HepG2 (cell line): ENCODE results near the gene TBRG4. TPM values are rescaled to one million over a fixed set of nuclear protein-coding genes. Genes with fewer than 3 reads are reported as not detected.

Experiments
- AGO1 ChIP-seq: fragments of 200-400 bp; formaldehyde crosslinking; IDR thresholded peaks from 2 replicates; pipeline ENCODE4 v1.6.1; 2017; ENCODE audit warnings: mild to moderate bottlenecking, low read depth, low read length, moderate library complexity; ENCODE audit not compliant: poor library complexity, severe bottlenecking
- ARNTL ChIP-seq: sonication (generic); formaldehyde crosslinking; IDR thresholded peaks from 2 replicates; pipeline ENCODE4 v1.4.0; 2020; ENCODE audit warnings: mild to moderate bottlenecking, missing genetic modification reagents
- CREB1 ChIP-seq, 2 experiments: fragments of 450-650 bp in 1 of 2; IDR thresholded peaks; 2 replicates each; pipeline ENCODE4 v1.6.1; 2016 to 2017; ENCODE audit warnings: control low read depth in 1 of 2, mild to moderate bottlenecking in 1 of 2, missing compliant biosample characterization in 1 of 2, missing genetic modification characterization in 1 of 2
- E2F2 ChIP-seq: sonication (generic); formaldehyde crosslinking; IDR thresholded peaks from 2 replicates; pipeline ENCODE4 v1.4.0; 2020; ENCODE audit warnings: missing genetic modification reagents, borderline replicate concordance
- EP300 ChIP-seq, 3 experiments: sonication (generic) in 1 of 3; formaldehyde crosslinking in 1 of 3; IDR thresholded peaks; 2 replicates each; pipeline versions ENCODE4 v1.5.1 to v1.6.1; 2011 to 2020; ENCODE audit warnings: low read depth in 2 of 3, low read length in 2 of 3, borderline replicate concordance in 1 of 3, improper control_type of control experiment in 1 of 3, mild to moderate bottlenecking in 1 of 3, missing genetic modification reagents in 1 of 3, moderate library complexity in 1 of 3
- FOXA1 ChIP-seq, 2 experiments: fragments of 450-650 bp in 1 of 2; sonication (generic) in 1 of 2; formaldehyde crosslinking in 1 of 2; IDR thresholded peaks; 2 replicates each; pipeline versions ENCODE4 v1.4.0 to v1.6.1; 2016 to 2020; ENCODE audit warnings: missing genetic modification reagents in 1 of 2
- HCFC1 ChIP-seq: fragments of 150-350 bp; IDR thresholded peaks from 2 replicates; pipeline ENCODE4 v1.6.1; 2014; ENCODE audit warnings: low read depth, low read length
- HMGA1 ChIP-seq: sonication (generic); formaldehyde crosslinking; conservative IDR thresholded peaks from 2 replicates; pipeline ENCODE4 v1.4.0; 2020; ENCODE audit warnings: missing genetic modification reagents
- HNRNPK ChIP-seq: fragments of 200-400 bp; formaldehyde crosslinking; IDR thresholded peaks from 2 replicates; pipeline ENCODE4 v1.6.1; 2018; ENCODE audit warnings: low read length, low read depth, moderate library complexity, mild to moderate bottlenecking; ENCODE audit not compliant: poor library complexity, severe bottlenecking
- IRX3 ChIP-seq: sonication (generic); formaldehyde crosslinking; IDR thresholded peaks from 2 replicates; pipeline ENCODE4 v1.8.1; 2023; ENCODE audit warnings: mild to moderate bottlenecking, low read depth, missing genetic modification reagents, borderline replicate concordance
- MED1 ChIP-seq: sonication (generic); formaldehyde crosslinking; IDR thresholded peaks from 2 replicates; pipeline ENCODE4 v1.4.0; 2020; ENCODE audit warnings: missing genetic modification reagents
- RBAK ChIP-seq: sonication (generic); formaldehyde crosslinking; IDR thresholded peaks from 2 replicates; pipeline ENCODE4 v1.5.1; 2020; ENCODE audit warnings: mild to moderate bottlenecking, missing genetic modification reagents
- STAG1 ChIP-seq: sonication (generic); formaldehyde crosslinking; IDR thresholded peaks from 2 replicates; pipeline ENCODE4 v1.4.0; 2020; ENCODE audit warnings: missing genetic modification reagents
- ZBTB7B ChIP-seq: sonication (generic); formaldehyde crosslinking; IDR thresholded peaks from 2 replicates; pipeline ENCODE4 v1.4.0; 2020; ENCODE audit warnings: missing genetic modification reagents
- ZFP37 ChIP-seq: sonication (generic); formaldehyde crosslinking; IDR thresholded peaks from 2 replicates; pipeline ENCODE4 v1.4.0; 2020; ENCODE audit warnings: missing genetic modification reagents, borderline replicate concordance
- ZNF496 ChIP-seq: sonication (generic); formaldehyde crosslinking; IDR thresholded peaks from 2 replicates; pipeline ENCODE4 v1.8.1; 2023; ENCODE audit warnings: mild to moderate bottlenecking, moderate library complexity, missing genetic modification reagents; ENCODE audit not compliant: insufficient replicate concordance
- ZNF674 ChIP-seq: sonication (generic); formaldehyde crosslinking; IDR thresholded peaks from 2 replicates; pipeline ENCODE4 v1.5.0; 2020; ENCODE audit warnings: low read depth, mild to moderate bottlenecking, missing genetic modification reagents
- ZNF768 ChIP-seq: sonication (generic); formaldehyde crosslinking; IDR thresholded peaks from 2 replicates; pipeline ENCODE4 v1.4.0; 2020; ENCODE audit warnings: missing genetic modification reagents
- ZUFSP ChIP-seq: sonication (generic); formaldehyde crosslinking; IDR thresholded peaks from 2 replicates; pipeline ENCODE4 v1.9.0; 2021; ENCODE audit warnings: missing genetic modification reagents, mild to moderate bottlenecking, borderline replicate concordance
- polyA plus RNA-seq, 8 experiments: library from polyadenylated mRNA; depleted of rRNA in 3 of 8; stranded (reverse) in 7 of 8; unstranded in 1 of 8; fragments of >200 nt; fragmentation: Illumina TruSeq in 4 of 8; extraction: Trizol in 4 of 8; gene quantifications; 2 replicates each; pipeline versions ENCODE4 v1.2.1 to v1.2.3, GENCODE V29; 2011 to 2016; ENCODE audit warnings: low read depth in 4 of 8, missing spikeins in 1 of 8, mixed read lengths in 1 of 8; ENCODE audit not compliant: insufficient read depth in 1 of 8
- total RNA-seq, 5 experiments: library from RNA; depleted of rRNA; stranded (reverse); fragments of >200 nt; fragmentation: Illumina TruSeq; extraction: Trizol; gene quantifications; 2 replicates each; pipeline ENCODE4 v1.2.3, GENCODE V29; 2016; ENCODE audit warnings: low read depth in 1 of 5
- TF ChIP-seq, protein P1 (sequence below): sonication (generic); formaldehyde crosslinking; IDR thresholded peaks from 2 replicates; pipeline ENCODE4 v1.4.0; 2020; ENCODE audit warnings: mild to moderate bottlenecking, missing genetic modification reagents
- TF ChIP-seq, protein P2 (sequence below): sonication (generic); formaldehyde crosslinking; IDR thresholded peaks from 2 replicates; pipeline ENCODE4 v1.4.0; 2020; ENCODE audit warnings: missing genetic modification reagents, mild to moderate bottlenecking, borderline replicate concordance

The TBRG4 gene
- total and polyA plus RNA-seq, 2 of the 13 experiments (the other 11 are each of a cell fraction or from before 2014, with no cell fraction given): 87.8 to 107 TPM

DNA sequence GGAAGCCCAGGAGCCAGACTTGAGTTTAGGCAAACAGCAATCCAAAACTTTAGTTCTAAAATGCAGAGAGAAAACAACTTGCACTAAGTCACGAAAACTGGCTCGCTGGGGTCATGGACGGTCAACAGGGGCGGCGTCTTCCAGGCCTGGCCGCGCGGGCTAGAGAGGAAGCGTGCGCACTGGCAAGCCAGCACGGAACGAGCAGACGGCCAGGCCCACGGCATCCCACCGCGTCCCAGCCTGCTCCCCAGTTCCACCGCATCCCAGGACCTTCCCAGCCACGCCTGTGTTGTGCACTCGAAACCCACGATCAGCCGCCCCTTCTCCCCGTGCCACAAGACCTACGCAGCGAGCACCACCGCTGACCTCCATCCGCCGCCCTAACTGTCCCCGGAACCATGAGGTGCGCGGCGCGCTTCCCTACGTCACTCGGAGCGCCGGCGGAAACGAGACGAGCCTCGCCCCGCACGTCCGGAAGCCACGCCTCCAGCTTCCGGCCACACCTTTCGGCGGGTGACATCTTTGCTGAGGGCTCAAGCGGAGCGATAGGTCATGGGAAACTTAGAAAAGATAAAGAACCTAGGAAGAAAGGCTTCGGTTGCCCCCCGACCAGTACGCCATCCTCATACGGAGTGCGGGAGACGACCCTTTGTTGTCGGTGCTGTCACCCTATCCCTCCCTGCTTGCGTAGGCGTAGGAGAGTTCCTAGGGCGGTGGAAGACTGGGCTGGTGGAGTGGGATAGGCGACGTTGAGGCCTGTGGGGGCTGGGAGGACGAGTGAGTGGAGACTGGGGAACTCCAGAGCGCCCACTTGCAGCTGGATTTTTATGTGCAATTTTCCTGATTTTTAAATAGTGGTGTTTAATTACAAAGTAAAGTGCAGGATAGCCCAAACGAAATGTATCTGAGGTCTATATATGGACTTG, at the start of gene TBRG4 (continued):
- TF ChIP-seq HCFC1 (peak; percentile 67; the same call in 1 of the 2 replicates), STAG1 (peak; percentile 26), ZNF496 (CRISPR knock-in tag) (no peak), HNRNPK (no peak), IRX3 (CRISPR knock-in tag) (no peak), AGO1 (peak; percentile 73), ZNF768 (peak; percentile 72; the same call in 1 of the 2 replicates), RBAK (CRISPR knock-in tag) (no peak), EP300 (IDR thresholded peaks at IDR 0.05; ENCODE audit: low read depth in 2 of 2, low read length in 2 of 2) (peak in 1 of 2 experiments; percentile 27; a peak in 1 of 4 replicates), EP300 (CRISPR knock-in tag; IDR thresholded peaks at IDR 0.05; ENCODE audit: borderline replicate concordance) (peak; percentile 41; the same call in 1 of the 2 replicates), ZNF674 (0 out of 2 replicates have a peak, but pooled peaks have one; percentile 66), CREB1 (IDR thresholded peaks at IDR 0.05) (peak; percentile 98), CREB1 (CRISPR knock-in tag; IDR thresholded peaks at IDR 0.05) (peak; percentile 100), ZUFSP (CRISPR knock-in tag) (no peak), MED1 (peak; percentile 91), ZFP37 (CRISPR knock-in tag) (peak; percentile 82; the same call in 1 of the 2 replicates), FOXA1 (IDR thresholded peaks at IDR 0.05) (no peak), FOXA1 (CRISPR knock-in tag; IDR thresholded peaks at IDR 0.05) (peak; percentile 48), ARNTL (CRISPR knock-in tag) (peak; percentile 57), ZBTB7B (CRISPR knock-in tag) (no peak), HMGA1 (no peak), E2F2 (peak; percentile 89; the same call in 1 of the 2 replicates)
- TF ChIP-seq, protein P1, sequence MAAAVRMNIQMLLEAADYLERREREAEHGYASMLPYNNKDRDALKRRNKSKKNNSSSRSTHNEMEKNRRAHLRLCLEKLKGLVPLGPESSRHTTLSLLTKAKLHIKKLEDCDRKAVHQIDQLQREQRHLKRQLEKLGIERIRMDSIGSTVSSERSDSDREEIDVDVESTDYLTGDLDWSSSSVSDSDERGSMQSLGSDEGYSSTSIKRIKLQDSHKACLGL (CRISPR knock-in tag): peak; percentile 99
- TF ChIP-seq, protein P2, sequence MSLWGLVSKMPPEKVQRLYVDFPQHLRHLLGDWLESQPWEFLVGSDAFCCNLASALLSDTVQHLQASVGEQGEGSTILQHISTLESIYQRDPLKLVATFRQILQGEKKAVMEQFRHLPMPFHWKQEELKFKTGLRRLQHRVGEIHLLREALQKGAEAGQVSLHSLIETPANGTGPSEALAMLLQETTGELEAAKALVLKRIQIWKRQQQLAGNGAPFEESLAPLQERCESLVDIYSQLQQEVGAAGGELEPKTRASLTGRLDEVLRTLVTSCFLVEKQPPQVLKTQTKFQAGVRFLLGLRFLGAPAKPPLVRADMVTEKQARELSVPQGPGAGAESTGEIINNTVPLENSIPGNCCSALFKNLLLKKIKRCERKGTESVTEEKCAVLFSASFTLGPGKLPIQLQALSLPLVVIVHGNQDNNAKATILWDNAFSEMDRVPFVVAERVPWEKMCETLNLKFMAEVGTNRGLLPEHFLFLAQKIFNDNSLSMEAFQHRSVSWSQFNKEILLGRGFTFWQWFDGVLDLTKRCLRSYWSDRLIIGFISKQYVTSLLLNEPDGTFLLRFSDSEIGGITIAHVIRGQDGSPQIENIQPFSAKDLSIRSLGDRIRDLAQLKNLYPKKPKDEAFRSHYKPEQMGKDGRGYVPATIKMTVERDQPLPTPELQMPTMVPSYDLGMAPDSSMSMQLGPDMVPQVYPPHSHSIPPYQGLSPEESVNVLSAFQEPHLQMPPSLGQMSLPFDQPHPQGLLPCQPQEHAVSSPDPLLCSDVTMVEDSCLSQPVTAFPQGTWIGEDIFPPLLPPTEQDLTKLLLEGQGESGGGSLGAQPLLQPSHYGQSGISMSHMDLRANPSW (CRISPR knock-in tag): 0 out of 2 replicates have a peak, but pooled peaks have one; percentile 58
